GM21576 (cell line): ENCODE measurements around the gene ACAD8.
"Not testable (repeated sequence)": the region's sequence is repeated elsewhere in the genome, so short reads cannot be mapped to it uniquely, and the experiment has no call there.

ENCODE experiments used
- ATAC-seq: cut with Tn5 transposase; IDR thresholded peaks from one replicate; pipeline ENCODE4 v1.9.1; 2021; ENCODE audit warnings: mild to moderate bottlenecking, moderate library complexity; ENCODE audit not compliant: unreplicated experiment

Gene ACAD8

GRCh38 chr11:134238956-134239355 is 14.4 kb upstream of the ACAD8 start:
- no peak for ATAC-seq

DNA sequence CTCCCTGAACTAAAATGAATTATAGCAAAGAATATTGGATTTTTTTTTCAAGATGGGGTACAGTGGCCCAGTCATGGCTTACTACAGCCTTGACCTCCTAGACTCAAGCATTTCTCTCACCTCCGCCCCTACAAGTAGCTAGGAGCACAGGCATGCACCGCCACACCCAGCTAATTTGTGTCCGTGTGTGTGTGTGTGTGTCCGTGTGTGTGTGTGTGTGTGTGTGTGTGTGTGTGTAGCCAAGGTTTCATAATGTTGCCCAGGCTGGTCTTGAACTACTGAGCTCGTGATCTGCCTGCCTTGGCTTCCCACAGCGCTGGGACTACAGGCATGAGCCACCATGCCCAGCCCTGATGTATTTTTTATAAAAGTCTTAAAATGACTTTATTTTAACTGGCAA is 12.8 kb upstream of the ACAD8 start:
- ATAC-seq: no peak

GRCh38 chr11:134242376-134242775 is 11.0 kb upstream of the ACAD8 start:
- no peak for ATAC-seq

DNA sequence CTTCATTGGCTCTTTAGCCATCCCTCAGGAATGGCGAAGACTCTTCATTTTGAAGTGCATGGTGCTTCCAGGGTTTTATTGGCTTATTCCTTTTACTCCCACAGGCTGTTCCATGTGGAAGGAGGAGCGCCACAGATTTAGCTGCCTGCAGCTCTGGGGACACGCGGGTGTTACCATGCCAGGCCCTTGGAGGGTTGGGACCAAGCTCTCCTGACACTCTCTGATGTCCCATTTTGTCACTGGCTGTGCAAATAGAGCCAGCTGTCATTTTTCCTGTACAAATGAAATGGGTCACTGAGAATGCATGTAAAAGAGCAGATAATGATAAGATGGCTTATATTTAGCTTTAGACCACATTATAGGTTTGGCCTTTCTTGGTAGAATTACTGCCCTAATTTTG is 9.5 kb upstream of the ACAD8 start:
- no peak for ATAC-seq

DNA sequence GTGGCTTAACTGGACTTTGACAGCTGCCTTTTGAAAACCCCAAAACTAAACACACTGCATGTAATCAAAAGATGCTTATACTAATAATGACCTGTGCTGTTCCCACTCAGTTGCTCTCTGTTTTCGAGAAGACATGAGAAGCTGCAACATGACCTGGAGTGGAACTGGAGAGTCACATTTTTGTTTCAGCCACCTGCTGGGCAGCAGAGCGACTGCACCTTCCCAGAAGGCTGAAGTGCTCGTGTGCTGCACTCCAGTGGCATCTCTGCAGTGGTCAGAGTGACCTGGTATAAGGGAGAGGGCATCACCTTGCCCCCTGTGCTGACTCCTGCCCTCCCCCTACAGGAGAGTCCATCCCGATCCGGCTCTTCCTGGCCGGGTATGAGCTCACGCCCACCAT is 8.8 kb upstream of the ACAD8 start:
- peak; percentile 73 for ATAC-seq

DNA sequence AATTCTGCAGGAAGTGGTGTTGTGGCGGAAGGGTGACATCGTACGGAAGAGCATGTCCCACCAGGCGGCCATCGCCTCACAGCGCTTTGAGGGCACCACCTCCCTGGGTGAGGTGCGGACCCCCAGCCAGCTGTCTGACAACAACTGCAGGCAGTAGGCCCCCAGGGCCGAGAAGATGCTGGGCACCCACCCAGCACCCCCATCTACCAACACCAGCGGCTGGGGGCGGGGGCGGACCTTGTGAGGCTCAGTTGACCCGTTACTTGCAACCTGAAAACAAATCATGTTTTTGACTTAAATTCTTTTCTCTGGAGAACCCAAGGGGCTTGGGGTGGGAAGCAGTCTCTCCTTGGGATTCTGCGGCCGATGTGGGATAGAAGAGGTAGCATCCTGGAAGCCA is 7.9 kb upstream of the ACAD8 start:
- no peak for ATAC-seq

GRCh38 chr11:134246100-134246499 is 7.3 kb upstream of the ACAD8 start:
- ATAC-seq: no peak

- no peak for ATAC-seq
Measured at GRCh38 chr11:134246678-134247077, 6.7 kb upstream of the ACAD8 start.

- no peak for ATAC-seq
Measured at GRCh38 chr11:134248910-134249480, 4.4 kb upstream of the ACAD8 start.

GRCh38 chr11:134250246-134250645 is 3.1 kb upstream of the ACAD8 start:
- ATAC-seq: no peak

DNA sequence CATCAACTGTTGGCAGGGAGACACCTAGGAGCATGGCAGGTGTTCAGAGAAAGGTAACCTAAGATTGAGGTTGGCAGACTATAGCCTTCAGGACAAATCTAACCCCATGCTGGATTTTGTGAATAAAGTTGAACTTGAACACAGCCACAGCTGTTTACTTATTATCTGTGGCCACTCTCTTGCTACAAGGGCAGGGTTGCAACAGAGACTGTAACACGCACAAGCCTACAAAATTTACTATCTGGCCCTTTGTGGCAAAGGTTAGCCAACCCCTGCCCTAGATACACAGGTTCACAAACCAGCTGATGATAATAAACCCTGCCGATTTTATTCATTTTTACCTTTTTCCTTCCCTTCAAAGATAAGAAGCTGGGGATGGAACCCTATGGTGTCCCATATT is 2.7 kb upstream of the ACAD8 start:
- ATAC-seq: no peak

DNA sequence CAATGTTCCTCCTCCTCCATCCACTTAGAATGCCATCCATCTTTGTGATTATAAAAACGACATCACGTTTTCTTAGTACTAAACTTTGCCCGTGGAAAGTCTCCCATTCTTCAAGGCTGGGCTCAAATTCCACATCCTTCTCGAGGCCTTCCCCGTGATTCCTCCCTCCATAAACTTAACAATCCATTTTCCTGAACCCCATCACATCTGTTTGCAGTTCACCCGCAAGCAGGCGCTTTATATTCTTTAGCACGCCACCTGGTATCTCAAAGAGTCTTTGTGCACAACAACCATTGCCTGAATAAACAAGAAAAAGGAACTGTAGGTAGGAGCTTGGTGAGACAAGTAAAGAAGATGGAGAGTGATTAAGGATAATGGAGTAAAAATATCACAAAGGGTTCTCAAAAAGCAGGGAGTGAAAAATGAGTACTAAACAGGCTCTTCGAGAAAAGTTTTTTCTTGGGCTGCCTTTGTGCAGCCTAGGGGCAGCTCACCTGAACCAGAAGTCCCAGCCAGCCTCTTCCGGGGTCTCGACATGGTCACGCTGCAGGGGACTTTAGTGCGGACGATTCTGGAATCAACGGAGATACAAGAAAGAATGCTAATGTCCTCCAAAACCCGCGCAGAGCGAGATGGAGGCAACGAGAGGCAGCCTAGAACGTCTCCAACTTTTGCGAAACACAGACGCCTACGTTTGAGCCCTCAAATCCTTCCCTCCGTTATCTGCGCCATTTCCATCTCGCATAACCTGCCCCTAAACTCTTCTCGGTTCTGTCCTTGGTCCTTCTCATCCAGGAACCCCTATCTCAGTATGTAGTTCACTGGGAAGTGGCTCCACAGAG is 801 bp upstream of the ACAD8 start:
- ATAC-seq: peak; percentile 23

DNA sequence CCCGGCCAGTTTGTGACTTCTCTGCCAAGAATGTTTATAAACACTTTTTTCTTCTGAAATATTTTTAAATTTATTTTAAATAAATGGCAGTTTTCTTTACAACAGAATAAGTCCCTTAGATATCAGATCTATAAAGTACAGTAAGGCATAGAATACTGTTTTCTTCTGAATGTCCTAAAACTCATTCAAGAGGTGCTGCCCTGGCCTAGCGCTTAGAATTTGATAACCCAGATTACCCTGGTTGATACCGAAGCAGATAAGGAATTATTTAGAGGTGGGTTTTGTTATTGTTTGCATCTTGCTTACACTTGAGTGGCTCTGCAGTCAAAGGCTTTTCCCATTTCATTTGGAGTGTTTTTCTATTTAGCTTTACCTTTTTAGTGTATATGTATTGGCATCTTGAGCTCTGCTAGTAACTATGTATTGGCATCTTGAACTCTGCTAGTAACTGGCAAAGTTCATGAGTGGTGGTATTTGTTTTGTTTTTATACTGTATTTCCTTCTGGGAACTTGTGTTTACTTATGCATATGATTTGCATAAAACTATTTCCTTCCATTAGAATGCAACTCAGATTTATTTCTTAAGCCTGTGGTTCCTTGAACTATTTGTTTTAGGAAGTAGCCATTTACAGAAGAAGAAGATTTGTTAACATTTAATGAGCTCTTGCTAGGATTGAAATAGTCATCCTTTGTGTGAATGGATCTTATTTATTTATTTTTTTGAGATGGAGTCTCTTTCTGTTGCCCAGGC is 1.2 kb downstream of the ACAD8 start:
- no peak for ATAC-seq

- not testable (repeated sequence) for ATAC-seq
Measured at GRCh38 chr11:134255184-134255561, 1.8 kb downstream of the ACAD8 start.

- no peak for ATAC-seq
Measured at GRCh38 chr11:134257101-134257500, 3.7 kb downstream of the ACAD8 start.

DNA sequence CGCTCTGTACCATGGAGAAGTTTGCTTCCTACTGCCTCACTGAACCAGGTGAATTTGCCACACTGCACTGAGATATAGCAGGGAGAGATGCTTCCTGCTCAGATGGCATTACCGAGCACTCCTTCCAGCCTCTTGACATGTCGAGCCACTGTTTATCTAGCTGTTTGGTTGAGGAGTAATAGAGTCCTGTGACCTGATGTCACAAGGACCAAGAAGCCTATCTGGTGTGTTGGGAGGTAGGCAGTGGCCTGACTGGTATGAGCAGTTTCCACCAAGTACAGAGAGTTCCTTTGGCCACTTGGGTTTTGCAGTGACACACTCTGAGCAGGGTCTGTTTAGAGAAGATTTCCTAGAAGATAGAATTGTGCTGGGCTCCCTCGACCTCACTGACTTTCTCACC is 5.2 kb downstream of the ACAD8 start:
- ATAC-seq: no peak

DNA sequence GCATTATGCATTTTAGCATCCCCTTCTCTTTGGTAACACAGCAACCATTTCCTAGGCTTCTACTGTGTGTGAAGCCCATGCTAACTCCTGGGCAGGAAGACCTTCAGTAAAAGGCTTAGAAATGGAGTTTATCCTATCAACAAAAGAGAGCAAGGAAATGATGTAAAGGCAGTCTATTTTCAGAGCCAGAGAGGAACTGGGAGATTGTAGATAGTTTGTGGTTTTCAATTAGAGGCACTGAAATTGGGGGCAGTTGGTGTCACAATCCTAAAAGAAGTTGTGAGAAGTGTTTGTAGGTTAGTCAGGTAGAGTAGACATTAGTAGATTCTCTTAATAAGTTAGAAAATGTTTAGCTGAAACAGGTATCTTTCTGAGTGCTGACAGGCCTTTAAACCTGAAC is 7.1 kb downstream of the ACAD8 start:
- ATAC-seq: no peak

DNA sequence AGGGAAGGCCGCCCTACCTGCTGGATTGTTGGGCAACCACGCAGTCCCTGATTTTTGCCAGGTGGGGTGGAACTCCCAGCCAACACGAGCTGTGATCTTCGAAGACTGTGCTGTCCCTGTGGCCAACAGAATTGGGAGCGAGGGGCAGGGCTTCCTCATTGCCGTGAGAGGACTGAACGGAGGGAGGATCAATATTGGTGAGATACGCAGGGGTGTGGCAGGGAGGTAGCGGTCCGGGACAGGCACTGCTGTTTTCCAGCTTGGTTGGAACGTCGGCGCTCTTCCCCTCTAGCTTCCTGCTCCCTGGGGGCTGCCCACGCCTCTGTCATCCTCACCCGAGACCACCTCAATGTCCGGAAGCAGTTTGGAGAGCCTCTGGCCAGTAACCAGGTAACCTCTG is 7.6 kb downstream of the ACAD8 start:
- no peak for ATAC-seq

- no peak for ATAC-seq
Measured at GRCh38 chr11:134261626-134262488, 8.5 kb downstream of the ACAD8 start.

GRCh38 chr11:134264966-134265764 is 11.8 kb downstream of the ACAD8 start:
- no peak for ATAC-seq
